Measurements from ENCODE around the gene SPTB.

Gene SPTB

GRCh38 chr14:64743061-64743460 lies 136.6 kb downstream of the SPTB start:
- DNase-seq (ENCODE audit: low spot score), result no peak
- in situ Hi-C loops (cut with MboI; ENCODE audit: low sequenced_read_pairs, unreplicated experiment), result no loop called here
- no peak for TF ChIP-seq CTCF (IDR thresholded peaks at IDR 0.05; ENCODE audit: borderline replicate concordance, control extremely low read depth, extremely low read depth, insufficient read depth, missing control alignments)

DNA sequence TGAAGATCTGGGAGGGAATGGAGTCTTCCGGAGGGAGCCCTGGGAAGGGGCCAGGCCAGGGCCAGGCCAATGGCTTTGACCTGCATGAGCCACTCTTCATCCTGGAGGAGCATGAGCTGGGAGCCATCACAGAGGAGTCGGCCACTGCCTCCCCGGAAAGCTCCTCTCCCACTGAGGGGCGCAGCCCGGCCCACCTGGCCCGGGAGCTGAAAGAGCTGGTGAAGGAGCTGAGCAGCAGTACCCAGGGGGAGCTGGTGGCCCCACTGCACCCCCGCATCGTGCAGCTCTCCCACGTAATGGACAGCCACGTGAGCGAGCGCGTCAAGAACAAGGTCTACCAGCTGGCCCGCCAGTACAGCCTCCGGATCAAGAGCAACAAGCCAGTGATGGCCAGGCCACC lies 137.7 kb downstream of the SPTB start:
- DNase-seq (ENCODE audit: low spot score), result no peak
- no peak for TF ChIP-seq CTCF (IDR thresholded peaks at IDR 0.05; ENCODE audit: borderline replicate concordance, control extremely low read depth, extremely low read depth, insufficient read depth, missing control alignments)
- in situ Hi-C loops (cut with MboI; ENCODE audit: low sequenced_read_pairs, unreplicated experiment), result no loop called here

DNA sequence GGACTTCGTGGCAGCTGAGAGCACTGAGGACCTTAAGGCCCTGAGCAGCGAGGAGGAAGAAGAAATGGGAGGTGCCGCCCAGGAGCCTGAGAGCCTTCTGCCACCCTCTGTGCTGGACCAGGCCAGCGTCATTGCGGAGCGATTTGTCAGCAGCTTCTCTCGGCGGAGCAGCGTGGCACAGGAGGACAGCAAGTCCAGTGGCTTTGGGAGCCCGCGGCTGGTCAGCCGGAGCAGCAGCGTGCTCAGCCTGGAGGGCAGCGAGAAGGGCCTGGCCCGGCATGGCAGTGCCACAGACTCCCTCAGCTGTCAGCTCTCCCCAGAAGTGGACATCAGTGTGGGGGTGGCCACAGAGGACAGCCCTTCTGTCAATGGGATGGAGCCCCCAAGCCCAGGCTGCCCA lies 138.5 kb downstream of the SPTB start:
- TF ChIP-seq CTCF (IDR thresholded peaks at IDR 0.05; ENCODE audit: borderline replicate concordance, control extremely low read depth, extremely low read depth, insufficient read depth, missing control alignments), result no peak
- in situ Hi-C loops (cut with MboI; ENCODE audit: low sequenced_read_pairs, unreplicated experiment), result no loop called here
- DNase-seq (ENCODE audit: low spot score), result no peak

DNA sequence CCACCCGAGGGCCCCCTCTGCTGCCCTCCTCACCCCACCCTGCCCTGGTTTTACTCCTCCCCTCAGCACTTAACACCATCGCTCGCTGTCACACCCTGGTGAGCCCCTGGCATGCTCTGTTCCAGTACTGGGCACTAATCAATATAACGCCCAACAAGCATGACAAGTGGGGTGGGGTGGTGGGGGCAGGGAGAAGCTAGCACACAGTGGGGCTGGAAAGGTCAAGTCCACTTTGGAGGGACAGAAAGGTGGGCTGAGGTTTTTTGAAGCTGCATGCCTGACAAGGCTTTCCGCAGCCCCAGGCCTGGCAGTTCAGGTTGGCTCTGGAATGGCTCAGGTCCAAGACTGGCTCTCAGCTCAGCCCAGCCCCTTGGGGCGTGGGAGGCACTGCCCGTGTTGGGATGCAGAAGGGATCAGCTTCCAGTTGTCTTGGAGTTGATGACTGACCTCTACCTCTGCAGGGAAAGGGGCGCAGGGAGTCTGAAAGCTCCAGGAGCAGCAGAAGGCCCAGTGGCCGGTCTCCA lies 141.4 kb downstream of the SPTB start:
- no peak for TF ChIP-seq CTCF (IDR thresholded peaks at IDR 0.05; ENCODE audit: borderline replicate concordance, control extremely low read depth, extremely low read depth, insufficient read depth, missing control alignments)
- no peak for DNase-seq (ENCODE audit: low spot score)
- in situ Hi-C loops (cut with MboI; ENCODE audit: low sequenced_read_pairs, unreplicated experiment), result no loop called here

DNA sequence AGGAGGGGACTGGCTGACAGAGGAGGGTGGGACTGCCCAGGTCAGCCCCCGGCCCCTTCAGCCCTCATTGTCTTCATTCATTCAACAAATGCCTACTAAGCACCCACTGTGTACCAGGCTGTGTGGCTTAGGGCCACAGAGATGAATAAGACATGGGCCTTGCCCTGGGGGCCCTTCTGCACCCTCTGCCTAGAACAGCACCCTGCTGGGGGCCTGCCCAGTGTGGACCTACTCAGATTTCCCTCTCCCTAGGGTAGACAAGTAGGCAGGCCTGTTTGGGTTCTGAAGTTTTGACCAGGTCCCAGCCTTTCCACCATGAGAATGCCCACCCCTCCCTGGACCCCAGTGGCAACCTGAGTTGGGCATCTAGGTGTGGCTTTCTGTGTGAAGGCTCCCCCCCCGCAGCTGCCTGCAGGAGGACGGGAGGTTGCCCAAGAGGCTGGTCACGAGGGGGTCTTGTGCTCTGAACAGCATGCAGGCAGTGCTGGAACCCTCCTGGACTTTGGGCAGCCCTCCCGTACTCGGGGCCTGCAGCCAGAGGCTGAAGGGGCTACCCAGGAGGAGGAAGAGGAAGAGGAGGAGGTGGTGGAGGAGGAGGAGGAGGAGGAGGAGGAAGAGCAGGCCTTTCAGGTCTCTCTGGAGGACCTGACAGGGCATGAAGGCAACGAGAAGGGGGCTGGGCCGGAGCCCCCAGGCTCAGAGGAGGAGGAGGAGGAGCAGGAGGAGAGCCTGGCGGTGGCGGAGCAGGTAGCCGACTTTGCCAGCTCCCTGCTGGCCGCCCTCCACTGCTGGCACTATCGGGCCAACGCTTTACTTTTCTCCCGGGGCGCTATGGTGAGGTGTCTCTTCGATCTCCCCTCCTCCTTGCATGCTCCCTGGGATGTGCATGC lies 142.1 kb downstream of the SPTB start:
- in situ Hi-C loops (cut with MboI; ENCODE audit: low sequenced_read_pairs, unreplicated experiment), result no loop called here
- TF ChIP-seq CTCF (IDR thresholded peaks at IDR 0.05; ENCODE audit: borderline replicate concordance, control extremely low read depth, extremely low read depth, insufficient read depth, missing control alignments), result no peak
- no peak for DNase-seq (ENCODE audit: low spot score)

DNA sequence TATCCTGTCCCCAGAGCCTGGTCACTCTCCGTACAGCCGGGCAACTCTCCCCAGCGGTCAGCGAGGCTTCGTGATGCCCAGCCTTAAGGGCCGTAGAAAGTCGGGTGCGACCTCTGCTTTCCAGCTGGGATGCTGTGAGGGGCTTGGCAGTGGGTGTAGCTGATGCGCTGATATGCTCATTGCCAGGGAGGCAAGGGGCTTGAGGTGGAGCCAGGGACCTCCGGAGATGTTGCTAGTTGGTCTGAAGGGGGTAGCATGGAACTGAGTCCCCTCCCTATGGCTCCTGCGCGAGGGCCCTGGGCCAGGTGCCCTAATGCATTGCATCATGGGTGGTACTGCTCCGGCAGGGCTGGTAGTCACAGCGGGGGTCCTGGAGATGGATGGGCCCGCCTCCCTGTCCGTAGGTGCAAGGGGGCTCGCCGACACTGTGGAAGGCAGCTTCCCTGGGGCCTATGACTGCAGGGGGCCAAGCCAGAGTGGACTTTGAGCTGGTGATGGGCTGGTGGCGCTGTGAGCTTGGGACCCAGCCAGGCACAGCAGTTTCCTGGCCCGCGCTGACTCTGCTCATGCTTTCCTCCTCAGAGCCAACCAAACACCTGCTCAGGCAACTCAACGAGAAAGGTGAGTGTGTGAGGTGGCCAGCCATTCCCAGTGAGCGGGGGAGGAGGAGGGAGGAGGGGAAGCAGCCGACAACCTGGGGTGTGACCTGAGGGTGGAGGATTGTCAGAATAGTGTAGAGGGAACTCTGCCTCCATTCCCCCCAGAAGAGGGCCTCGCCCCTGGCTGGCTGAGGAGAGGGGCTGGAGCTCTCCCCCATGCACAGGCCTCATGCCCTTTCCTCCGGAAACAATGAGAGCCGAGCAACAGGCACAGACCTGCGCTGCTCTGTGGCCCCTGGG lies 143.2 kb downstream of the SPTB start:
- no peak for DNase-seq (ENCODE audit: low spot score)
- in situ Hi-C loops (cut with MboI; ENCODE audit: low sequenced_read_pairs, unreplicated experiment), result no loop called here

More for the DNA sequence above, 143.2 kb downstream of the SPTB start:
- no peak for TF ChIP-seq CTCF (IDR thresholded peaks at IDR 0.05; ENCODE audit: borderline replicate concordance, control extremely low read depth, extremely low read depth, insufficient read depth, missing control alignments)
